WTC11 (cell line): Measurements from ENCODE around the gene FGFBP2. TPM values are rescaled to one million over a fixed set of nuclear protein-coding genes. Genes with fewer than 3 reads are reported as not detected.

Source experiments
- ATAC-seq: fragments of 200-7000 bp; cut with Tn5 transposase; 2 replicates; pipeline ENCODE4 v1.10.0; 2021; ENCODE audit warnings: mild to moderate bottlenecking, moderate library complexity
- CTCF ChIA-PET: fragments of 300-600 bp; sonication (Branson Sonifier 250); formaldehyde crosslinking; loops from one replicate; lab custom pipeline; 2021; ENCODE audit warnings: antibody characterized with exemption; lab: Charles Lee
- POLR2A ChIA-PET: fragments of 350-600 bp; sonication (Branson Sonifier 250); formaldehyde crosslinking; loops from one replicate; lab custom pipeline; 2021; ENCODE audit warnings: antibody characterized with exemption; lab: Charles Lee
- DNase-seq: peaks from one replicate; pipeline ENCODE4 v3.0.0; 2021; ENCODE audit warnings: low spot score
- H3K27ac Mint-ChIP-seq: 2 replicates; pipeline ENCODE4 v1.8.0; 2021; ENCODE audit warnings: mixed read lengths
- H3K27me3 Mint-ChIP-seq: 2 replicates; pipeline ENCODE4 v1.8.0; 2021; ENCODE audit warnings: low read depth, mild to moderate bottlenecking, moderate library complexity, mixed read lengths
- H3K36me3 Mint-ChIP-seq: 2 replicates; pipeline ENCODE4 v1.8.0; 2021; ENCODE audit warnings: mixed read lengths
- H3K4me1 Mint-ChIP-seq: 2 replicates; pipeline ENCODE4 v1.8.0; 2022; ENCODE audit warnings: mixed read lengths
- H3K4me3 Mint-ChIP-seq: 2 replicates; pipeline ENCODE4 v1.8.0; 2021; ENCODE audit warnings: mild to moderate bottlenecking, moderate library complexity, mixed read lengths
- H3K9me3 Mint-ChIP-seq: 2 replicates; pipeline ENCODE4 v1.8.0; 2021; ENCODE audit warnings: mixed read lengths
- AR ChIP-seq: fragments of 250-450 bp; sonication (Bioruptor Pico); IDR thresholded peaks from 2 replicates; pipeline ENCODE4 v1.9.0; 2021; ENCODE audit warnings: mild to moderate bottlenecking
- CBFB ChIP-seq: sonication (generic); formaldehyde crosslinking; IDR thresholded peaks from 2 replicates; pipeline ENCODE4 v1.8.1; 2022; ENCODE audit warnings: mild to moderate bottlenecking, low read depth, missing genetic modification reagents
- CREB1 ChIP-seq: sonication (generic); formaldehyde crosslinking; IDR thresholded peaks from 2 replicates; pipeline ENCODE4 v1.8.0; 2023; ENCODE audit warnings: mild to moderate bottlenecking, missing genetic modification reagents
- CTCF ChIP-seq: fragments of 200-600 bp; IDR thresholded peaks from 2 replicates; pipeline ENCODE4 v1.8.0; 2022; ENCODE audit warnings: antibody characterized with exemption
- E2F1 ChIP-seq: sonication (generic); formaldehyde crosslinking; IDR thresholded peaks from 2 replicates; pipeline ENCODE4 v1.8.0; 2022; ENCODE audit warnings: mild to moderate bottlenecking, missing genetic modification reagents
- E2F4 ChIP-seq: sonication (generic); formaldehyde crosslinking; IDR thresholded peaks from 2 replicates; pipeline ENCODE4 v1.8.1; 2022; ENCODE audit warnings: low read depth, mild to moderate bottlenecking, moderate library complexity, missing genetic modification reagents, borderline replicate concordance
- ETV6 ChIP-seq: sonication (generic); formaldehyde crosslinking; IDR thresholded peaks from 2 replicates; pipeline ENCODE4 v1.8.1; 2022; ENCODE audit warnings: mild to moderate bottlenecking, missing genetic modification reagents
- FOXP1 ChIP-seq: sonication (generic); formaldehyde crosslinking; IDR thresholded peaks from 2 replicates; pipeline ENCODE4 v1.8.0; 2022; ENCODE audit warnings: missing genetic modification reagents, mild to moderate bottlenecking, moderate library complexity, borderline replicate concordance
- FOXP4 ChIP-seq: sonication (generic); formaldehyde crosslinking; IDR thresholded peaks from 2 replicates; pipeline ENCODE4 v1.8.0; 2022; ENCODE audit warnings: mild to moderate bottlenecking, missing genetic modification reagents
- GABPB1 ChIP-seq: sonication (generic); formaldehyde crosslinking; IDR thresholded peaks from 2 replicates; pipeline ENCODE4 v1.8.1; 2023; ENCODE audit warnings: mild to moderate bottlenecking, missing genetic modification reagents
- KAT7 ChIP-seq: sonication (generic); formaldehyde crosslinking; IDR thresholded peaks from 2 replicates; pipeline ENCODE4 v1.8.1; 2023; ENCODE audit warnings: missing genetic modification reagents, mild to moderate bottlenecking, borderline replicate concordance
- NFE2L1 ChIP-seq: sonication (generic); formaldehyde crosslinking; IDR thresholded peaks from 2 replicates; pipeline ENCODE4 v1.8.1; 2023; ENCODE audit warnings: missing genetic modification reagents
- RELA ChIP-seq: sonication (generic); formaldehyde crosslinking; IDR thresholded peaks from 2 replicates; pipeline ENCODE4 v1.8.1; 2022; ENCODE audit warnings: missing genetic modification reagents, mild to moderate bottlenecking, borderline replicate concordance
- TCF7 ChIP-seq: sonication (generic); formaldehyde crosslinking; IDR thresholded peaks from 2 replicates; pipeline ENCODE4 v1.8.0; 2022; ENCODE audit warnings: mild to moderate bottlenecking, low read depth, missing genetic modification reagents, moderate library complexity
- ZNF121 ChIP-seq: sonication (generic); formaldehyde crosslinking; IDR thresholded peaks from 2 replicates; pipeline ENCODE4 v1.8.0; 2023; ENCODE audit warnings: missing genetic modification reagents
- ZNF416 ChIP-seq: fragments of 250-450 bp; sonication (Bioruptor Pico); IDR thresholded peaks from 2 replicates; pipeline ENCODE4 v1.9.0; 2021; ENCODE audit warnings: mild to moderate bottlenecking, inconsistent platforms
- total RNA-seq: library from RNA; stranded (reverse); gene quantifications from 3 replicates; pipeline ENCODE4 v1.2.3, GENCODE V29; 2021
- TF ChIP-seq, protein P1 (sequence below): fragments of 250-450 bp; sonication (Bioruptor Pico); IDR thresholded peaks from 2 replicates; pipeline ENCODE4 v1.9.0; 2021; ENCODE audit warnings: moderate library complexity, mild to moderate bottlenecking, inconsistent platforms, borderline replicate concordance
- TF ChIP-seq, protein P2 (sequence below): sonication (generic); formaldehyde crosslinking; IDR thresholded peaks from 2 replicates; pipeline ENCODE4 v1.8.1; 2023; ENCODE audit warnings: mild to moderate bottlenecking, missing genetic modification reagents
- TF ChIP-seq, protein P3 (sequence below): sonication (generic); formaldehyde crosslinking; IDR thresholded peaks from 2 replicates; pipeline ENCODE4 v1.8.1; 2023; ENCODE audit warnings: mild to moderate bottlenecking, missing genetic modification reagents, moderate library complexity
- TF ChIP-seq, protein P4 (sequence below): sonication (generic); formaldehyde crosslinking; IDR thresholded peaks from 2 replicates; pipeline ENCODE4 v1.8.0; 2023; ENCODE audit warnings: missing genetic modification reagents
- TF ChIP-seq, protein P5 (sequence below): sonication (generic); formaldehyde crosslinking; conservative IDR thresholded peaks from 2 replicates; pipeline ENCODE4 v1.8.1; 2022; ENCODE audit warnings: mild to moderate bottlenecking, missing genetic modification reagents

Gene FGFBP2
- total RNA-seq, 1 experiment from 2014 or later: 0.24 TPM

DNA sequence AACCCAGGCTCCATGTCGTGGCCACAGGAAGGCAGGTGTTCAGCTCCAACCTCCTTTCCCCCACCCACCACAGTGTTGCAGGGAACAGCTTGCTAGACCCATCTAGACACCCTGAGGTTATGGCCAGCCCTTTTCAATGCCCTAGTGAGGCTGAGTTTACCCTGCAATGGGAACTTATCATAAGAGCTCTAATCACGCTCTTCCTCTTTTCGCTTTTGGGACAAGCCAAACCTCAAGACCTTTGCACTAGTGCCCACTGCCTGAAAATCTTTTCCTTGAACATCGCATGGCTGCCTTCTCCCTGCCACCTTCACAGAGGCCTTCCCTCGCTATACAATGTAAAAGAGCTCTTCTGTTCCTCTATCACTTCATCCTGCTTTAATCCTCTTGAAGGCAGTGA, 2.4 kb upstream of the FGFBP2 start (continued):
- TF ChIP-seq, protein P1, sequence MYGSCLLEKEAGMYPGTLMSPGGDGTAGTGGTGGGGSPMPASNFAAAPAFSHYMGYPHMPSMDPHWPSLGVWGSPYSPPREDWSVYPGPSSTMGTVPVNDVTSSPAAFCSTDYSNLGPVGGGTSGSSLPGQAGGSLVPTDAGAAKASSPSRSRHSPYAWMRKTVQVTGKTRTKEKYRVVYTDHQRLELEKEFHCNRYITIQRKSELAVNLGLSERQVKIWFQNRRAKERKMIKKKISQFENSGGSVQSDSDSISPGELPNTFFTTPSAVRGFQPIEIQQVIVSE (CRISPR knock-in tag): no peak
- TF ChIP-seq KAT7 (no peak), NFE2L1 (CRISPR knock-in tag) (no peak), CBFB (CRISPR knock-in tag) (no peak), ZNF416 (CRISPR knock-in tag) (no peak), E2F1 (CRISPR knock-in tag) (no peak), GABPB1 (no peak), CTCF (no peak), FOXP4 (CRISPR knock-in tag) (no peak)
- TF ChIP-seq, protein P2, sequence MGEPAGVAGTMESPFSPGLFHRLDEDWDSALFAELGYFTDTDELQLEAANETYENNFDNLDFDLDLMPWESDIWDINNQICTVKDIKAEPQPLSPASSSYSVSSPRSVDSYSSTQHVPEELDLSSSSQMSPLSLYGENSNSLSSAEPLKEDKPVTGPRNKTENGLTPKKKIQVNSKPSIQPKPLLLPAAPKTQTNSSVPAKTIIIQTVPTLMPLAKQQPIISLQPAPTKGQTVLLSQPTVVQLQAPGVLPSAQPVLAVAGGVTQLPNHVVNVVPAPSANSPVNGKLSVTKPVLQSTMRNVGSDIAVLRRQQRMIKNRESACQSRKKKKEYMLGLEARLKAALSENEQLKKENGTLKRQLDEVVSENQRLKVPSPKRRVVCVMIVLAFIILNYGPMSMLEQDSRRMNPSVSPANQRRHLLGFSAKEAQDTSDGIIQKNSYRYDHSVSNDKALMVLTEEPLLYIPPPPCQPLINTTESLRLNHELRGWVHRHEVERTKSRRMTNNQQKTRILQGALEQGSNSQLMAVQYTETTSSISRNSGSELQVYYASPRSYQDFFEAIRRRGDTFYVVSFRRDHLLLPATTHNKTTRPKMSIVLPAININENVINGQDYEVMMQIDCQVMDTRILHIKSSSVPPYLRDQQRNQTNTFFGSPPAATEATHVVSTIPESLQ: no peak
- TF ChIP-seq, protein P3, sequence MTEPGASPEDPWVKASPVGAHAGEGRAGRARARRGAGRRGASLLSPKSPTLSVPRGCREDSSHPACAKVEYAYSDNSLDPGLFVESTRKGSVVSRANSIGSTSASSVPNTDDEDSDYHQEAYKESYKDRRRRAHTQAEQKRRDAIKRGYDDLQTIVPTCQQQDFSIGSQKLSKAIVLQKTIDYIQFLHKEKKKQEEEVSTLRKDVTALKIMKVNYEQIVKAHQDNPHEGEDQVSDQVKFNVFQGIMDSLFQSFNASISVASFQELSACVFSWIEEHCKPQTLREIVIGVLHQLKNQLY (CRISPR knock-in tag): no peak
- TF ChIP-seq, protein P4, sequence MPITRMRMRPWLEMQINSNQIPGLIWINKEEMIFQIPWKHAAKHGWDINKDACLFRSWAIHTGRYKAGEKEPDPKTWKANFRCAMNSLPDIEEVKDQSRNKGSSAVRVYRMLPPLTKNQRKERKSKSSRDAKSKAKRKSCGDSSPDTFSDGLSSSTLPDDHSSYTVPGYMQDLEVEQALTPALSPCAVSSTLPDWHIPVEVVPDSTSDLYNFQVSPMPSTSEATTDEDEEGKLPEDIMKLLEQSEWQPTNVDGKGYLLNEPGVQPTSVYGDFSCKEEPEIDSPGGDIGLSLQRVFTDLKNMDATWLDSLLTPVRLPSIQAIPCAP (CRISPR knock-in tag): no peak

GRCh38 chr4:15964159-15964558, 1.2 kb upstream of the FGFBP2 start:
- peaks cover 29% of the 10 kb centered on the region for H3K36me3 Mint-ChIP-seq
- H3K9me3 Mint-ChIP-seq: peaks cover 17% of the 10 kb centered on the region
- CTCF ChIA-PET: interaction anchor here (1.0 to 4.5 kb wide), 15 partner anchors 8 to 485 kb away, joined by 3 to 63 read pairs (median 5); no protein-coding TSS in a partner anchor
- peak; percentile 57 for ATAC-seq
- POLR2A ChIA-PET: interaction anchor here (0.7 kb wide), 1 partner anchor 282 kb away, joined by 3 read pairs; no protein-coding TSS in a partner anchor
- DNase-seq: no peak
- no peak overlapping the region for H3K4me3 Mint-ChIP-seq
- no peak overlapping the region for H3K27ac Mint-ChIP-seq
- peaks cover 15% of the 10 kb centered on the region for H3K4me1 Mint-ChIP-seq
- H3K27me3 Mint-ChIP-seq: no peaks in the 10 kb centered on the region; the same call in 1 of the 2 replicates
- TF ChIP-seq TCF7 (CRISPR knock-in tag): no peak
- TF ChIP-seq FOXP1 (CRISPR knock-in tag): no peak
- no peak for TF ChIP-seq ETV6 (CRISPR knock-in tag)
- TF ChIP-seq, protein P5, sequence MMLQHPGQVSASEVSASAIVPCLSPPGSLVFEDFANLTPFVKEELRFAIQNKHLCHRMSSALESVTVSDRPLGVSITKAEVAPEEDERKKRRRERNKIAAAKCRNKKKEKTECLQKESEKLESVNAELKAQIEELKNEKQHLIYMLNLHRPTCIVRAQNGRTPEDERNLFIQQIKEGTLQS (CRISPR knock-in tag): no peak
- no peak for TF ChIP-seq CREB1 (CRISPR knock-in tag)
- TF ChIP-seq, protein P3 (CRISPR knock-in tag): no peak
- TF ChIP-seq AR (CRISPR knock-in tag): no peak
- no peak for TF ChIP-seq ZNF121 (CRISPR knock-in tag)
- no peak for TF ChIP-seq E2F4
- TF ChIP-seq RELA (CRISPR knock-in tag): no peak
